Measurements from ENCODE around the gene MRPL43.

DNA sequence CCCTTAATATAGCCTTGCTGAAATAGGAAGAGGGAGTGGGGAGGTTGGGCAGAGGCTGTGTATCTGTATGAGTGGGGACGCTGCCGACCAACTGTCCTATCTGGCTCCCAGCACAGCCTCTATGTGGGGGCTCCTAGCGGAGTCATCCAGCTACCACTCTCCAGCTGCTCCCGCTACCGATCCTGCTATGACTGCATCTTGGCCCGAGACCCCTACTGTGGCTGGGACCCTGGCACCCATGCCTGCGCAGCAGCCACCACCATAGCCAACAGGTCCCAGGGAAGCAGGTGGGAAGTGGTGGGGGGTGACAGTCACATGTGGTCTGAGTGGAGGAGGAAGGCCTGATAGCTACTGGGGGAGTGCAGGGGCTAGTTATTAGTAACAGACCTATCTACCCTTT is 6.6 kb downstream of the MRPL43 start:
- TF ChIP-seq EZH2 (IDR thresholded peaks at IDR 0.05; ENCODE audit: insufficient read depth, poor library complexity, severe bottlenecking) (no peak), EZH2phosphoT487 (IDR thresholded peaks at IDR 0.05; ENCODE audit: insufficient read depth, low read depth) (no peak)
